Breast epithelium (tissue), 4 donors: ENCODE results near the gene VWF. TPM values are rescaled to one million over a fixed set of nuclear protein-coding genes. Genes with fewer than 3 reads are reported as not detected.

Source experiments
- DNase-seq, 2 donors: peaks; one replicate each; pipeline ENCODE4 v3.0.0-alpha.2; 2019; ENCODE audit warnings: low spot score in 2 of 2
- H3K27ac ChIP-seq, 2 donors: fragments of 200-600 bp; sonication (generic) in 1 of 2; one replicate each; pipeline ENCODE4 v1.5.1; 2016 to 2019; ENCODE audit warnings: mild to moderate bottlenecking in 1 of 2
- H3K27me3 ChIP-seq, 2 donors: fragments of 200-600 bp; sonication (generic) in 1 of 2; one replicate each; pipeline versions ENCODE4 v1.5.1 to v1.6.0; 2017 to 2019; ENCODE audit warnings: control low read depth in 1 of 2, mild to moderate bottlenecking in 1 of 2
- H3K36me3 ChIP-seq: fragments of 200-600 bp; one replicate; pipeline ENCODE4 v1.5.1; 2019
- H3K4me1 ChIP-seq, 2 donors: fragments of 200-600 bp; sonication (generic); one replicate each; pipeline ENCODE4 v1.5.1; 2016 to 2019; ENCODE audit warnings: control low read depth in 1 of 2
- H3K4me3 ChIP-seq, 3 donors: fragments of 200-600 bp; sonication (generic); 1 replicate in 2 of 3; 2 replicates in 1 of 3; pipeline ENCODE4 v1.5.1; 2016 to 2019; ENCODE audit warnings: mild to moderate bottlenecking in 3 of 3, moderate library complexity in 2 of 3
- H3K9me3 ChIP-seq, 2 donors: fragments of 200-600 bp; sonication (generic) in 1 of 2; one replicate each; pipeline ENCODE4 v1.5.1; 2016 to 2019; ENCODE audit warnings: control low read depth in 1 of 2
- POLR2A ChIP-seq: fragments of 450-650 bp; IDR thresholded peaks from one replicate; pipeline ENCODE4 v1.6.1; 2016; ENCODE audit warnings: antibody characterized with exemption, mild to moderate bottlenecking, moderate library complexity
- POLR2AphosphoS5 ChIP-seq, 3 donors: sonication (generic); formaldehyde crosslinking; IDR thresholded peaks; one replicate each; pipeline ENCODE4 v1.6.1; 2017; ENCODE audit warnings: antibody characterized with exemption in 3 of 3
- intact Hi-C: fragments of 100-400 bp; cut with DNase I; formaldehyde crosslinking; loops from one replicate; pipeline ENCODE4 v1.15.1; 2023; ENCODE audit warnings: low total_unique reads
- total RNA-seq, 3 donors: library from RNA; depleted of rRNA; stranded (reverse); fragments of >200 nt; gene quantifications; one replicate each; pipeline ENCODE4 v1.1.0, GENCODE V29; 2016
- TF ChIP-seq, protein P1 (sequence below), 3 donors: fragments of 450-650 bp; IDR thresholded peaks; one replicate each; pipeline ENCODE4 v1.5.1; 2016 to 2017; ENCODE audit warnings: antibody characterized with exemption in 3 of 3, mild to moderate bottlenecking in 3 of 3, moderate library complexity in 3 of 3

Gene VWF
- total RNA-seq, 3 donors from 2014 or later: 60.3 to 267 (median 117) TPM

DNA sequence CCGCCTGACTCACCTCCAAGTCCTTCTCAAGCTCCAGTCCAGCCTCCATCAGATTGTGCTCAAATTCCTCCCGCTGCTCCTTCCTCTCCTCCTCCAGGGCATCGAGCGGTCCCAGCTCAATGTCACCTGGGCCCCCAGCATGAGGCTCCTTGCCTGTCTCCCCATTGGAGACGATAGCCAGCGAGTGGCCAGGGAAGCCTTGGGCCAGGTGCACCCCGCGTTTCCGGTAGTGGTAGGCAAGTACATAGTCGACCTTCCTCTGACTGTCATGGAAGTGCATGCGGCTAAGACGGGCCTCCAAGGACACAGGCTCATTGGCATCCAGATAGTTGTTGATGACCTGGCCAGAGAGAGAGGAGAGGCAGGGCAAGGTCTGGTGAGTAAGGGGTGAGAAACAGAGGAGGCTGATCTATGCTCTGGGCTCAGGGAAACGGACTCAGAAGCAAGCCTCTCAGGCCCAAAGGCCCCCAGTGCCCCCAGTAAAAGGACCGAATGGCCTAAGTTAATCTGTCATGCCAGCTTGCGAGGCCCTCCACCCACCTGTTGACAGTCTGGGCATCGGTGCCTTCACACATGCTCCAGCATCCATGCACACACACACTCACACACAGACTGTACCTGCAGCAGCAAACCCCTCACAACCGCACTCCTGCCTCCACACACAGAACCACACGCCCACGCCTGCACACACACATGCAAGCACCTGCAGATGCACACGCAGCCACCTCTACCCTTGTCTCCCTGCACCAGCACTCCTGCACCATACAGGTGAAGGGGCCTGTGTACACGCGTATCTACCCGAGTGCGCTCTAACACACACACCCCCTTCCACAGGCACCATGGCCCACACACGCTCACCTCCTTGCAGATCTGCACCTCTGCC, 203.2 kb downstream of the VWF start:
- TF ChIP-seq POLR2A (no peak), POLR2AphosphoS5 (IDR thresholded peaks at IDR 0.05) (no peak)
- TF ChIP-seq, protein P1, sequence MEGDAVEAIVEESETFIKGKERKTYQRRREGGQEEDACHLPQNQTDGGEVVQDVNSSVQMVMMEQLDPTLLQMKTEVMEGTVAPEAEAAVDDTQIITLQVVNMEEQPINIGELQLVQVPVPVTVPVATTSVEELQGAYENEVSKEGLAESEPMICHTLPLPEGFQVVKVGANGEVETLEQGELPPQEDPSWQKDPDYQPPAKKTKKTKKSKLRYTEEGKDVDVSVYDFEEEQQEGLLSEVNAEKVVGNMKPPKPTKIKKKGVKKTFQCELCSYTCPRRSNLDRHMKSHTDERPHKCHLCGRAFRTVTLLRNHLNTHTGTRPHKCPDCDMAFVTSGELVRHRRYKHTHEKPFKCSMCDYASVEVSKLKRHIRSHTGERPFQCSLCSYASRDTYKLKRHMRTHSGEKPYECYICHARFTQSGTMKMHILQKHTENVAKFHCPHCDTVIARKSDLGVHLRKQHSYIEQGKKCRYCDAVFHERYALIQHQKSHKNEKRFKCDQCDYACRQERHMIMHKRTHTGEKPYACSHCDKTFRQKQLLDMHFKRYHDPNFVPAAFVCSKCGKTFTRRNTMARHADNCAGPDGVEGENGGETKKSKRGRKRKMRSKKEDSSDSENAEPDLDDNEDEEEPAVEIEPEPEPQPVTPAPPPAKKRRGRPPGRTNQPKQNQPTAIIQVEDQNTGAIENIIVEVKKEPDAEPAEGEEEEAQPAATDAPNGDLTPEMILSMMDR (IDR thresholded peaks at IDR 0.05): no peak
- no peaks in the 10 kb centered on the region for H3K27me3 ChIP-seq
- no peaks in the 10 kb centered on the region for H3K4me1 ChIP-seq
- no peak overlapping the region for H3K4me3 ChIP-seq
- intact Hi-C loops: no loop called here
- H3K27ac ChIP-seq: no peak overlapping the region
- H3K9me3 ChIP-seq: no peaks in the 10 kb centered on the region
- no peaks in the 10 kb centered on the region for H3K36me3 ChIP-seq
- DNase-seq: no peak

DNA sequence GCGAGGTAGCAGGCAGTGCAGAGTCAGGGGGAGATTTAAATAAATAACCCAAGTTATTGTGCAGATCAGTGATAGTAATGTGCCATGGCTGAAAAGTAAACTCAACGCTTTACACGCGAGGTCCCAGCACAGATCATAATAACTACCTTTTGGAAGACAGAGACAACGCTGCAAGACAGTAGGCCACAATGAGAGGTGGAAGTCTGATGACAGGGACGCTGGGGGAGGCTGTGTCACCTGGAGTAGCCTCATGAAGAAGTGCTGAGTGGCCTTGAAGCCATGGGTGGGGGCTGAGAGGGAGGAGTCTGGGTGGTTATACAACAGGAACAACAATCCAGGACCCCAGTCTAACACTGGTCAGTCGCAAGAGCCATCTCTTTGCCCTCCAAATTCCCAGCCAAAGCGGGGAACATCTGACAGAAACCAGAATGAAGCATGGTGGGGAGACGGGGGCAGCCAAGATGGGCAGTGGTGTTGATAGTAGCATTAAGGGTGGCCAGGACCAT, 207.6 kb downstream of the VWF start:
- H3K36me3 ChIP-seq: no peaks in the 10 kb centered on the region
- no peak for DNase-seq
- H3K9me3 ChIP-seq: no peaks in the 10 kb centered on the region
- no peaks in the 10 kb centered on the region for H3K27me3 ChIP-seq
- H3K4me3 ChIP-seq: no peak overlapping the region
- intact Hi-C loops: no loop called here
- H3K27ac ChIP-seq: no peak overlapping the region
- no peaks in the 10 kb centered on the region for H3K4me1 ChIP-seq
- TF ChIP-seq POLR2A (no peak), POLR2AphosphoS5 (IDR thresholded peaks at IDR 0.05) (no peak)
- TF ChIP-seq, protein P1 (IDR thresholded peaks at IDR 0.05): no peak

DNA sequence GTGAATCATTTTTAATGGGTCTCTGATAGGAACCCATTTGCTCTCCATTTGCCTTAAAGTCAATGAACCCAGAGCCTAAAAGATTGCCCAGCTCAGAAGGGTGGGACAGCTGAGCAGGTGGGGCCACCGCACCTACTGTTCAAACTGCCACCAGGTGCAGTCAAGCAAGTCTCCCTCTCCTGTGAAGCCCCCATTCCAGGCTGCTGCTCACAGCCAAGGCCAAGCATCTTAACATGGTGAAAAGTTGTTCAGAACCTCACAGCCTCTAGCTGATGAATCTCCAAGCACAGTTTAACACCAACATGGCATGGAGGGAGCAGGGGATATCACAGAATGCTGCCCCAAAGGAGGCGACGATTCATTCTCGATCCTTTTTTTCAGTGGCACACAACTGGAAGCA, 209.0 kb downstream of the VWF start:
- H3K9me3 ChIP-seq: no peaks in the 10 kb centered on the region
- intact Hi-C loops: no loop called here

DNA sequence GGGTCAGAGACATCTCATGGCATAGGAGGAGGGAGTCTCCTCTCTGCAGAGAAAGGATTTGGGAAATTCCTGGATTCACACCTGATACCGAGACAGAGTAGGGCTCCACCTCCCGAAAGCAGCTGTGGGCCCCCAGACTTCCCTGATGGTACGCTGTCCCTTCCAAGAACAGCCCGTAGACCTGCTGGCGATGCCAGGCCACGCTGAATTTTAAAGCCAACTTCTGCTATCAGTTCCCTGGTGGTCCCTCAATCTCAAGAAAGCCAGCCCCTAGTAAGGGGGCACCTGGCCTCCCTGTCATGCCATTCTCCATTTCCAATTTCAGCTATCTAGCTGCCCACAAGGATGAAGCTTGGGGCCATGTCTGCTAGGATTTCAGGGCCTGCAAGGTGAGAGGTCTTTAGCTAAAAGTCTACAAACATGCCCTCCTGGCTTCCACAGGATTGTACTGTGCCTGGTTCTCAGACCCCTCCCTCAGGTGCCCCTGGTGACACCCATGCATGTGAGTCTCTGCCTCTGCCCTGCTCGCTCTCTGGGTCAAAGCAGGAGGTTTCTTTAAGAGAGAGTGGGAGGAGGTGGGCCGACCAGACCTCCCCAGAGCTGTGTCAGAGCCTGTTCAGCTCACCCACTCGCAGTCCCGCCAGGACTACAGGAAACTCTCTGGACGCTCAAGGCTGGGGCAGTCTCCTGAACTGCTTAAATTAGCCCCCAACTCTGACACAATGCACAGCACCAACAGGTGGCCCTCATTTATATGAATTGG, 209.9 kb downstream of the VWF start:
- H3K4me1 ChIP-seq: no peaks in the 10 kb centered on the region
- no peak overlapping the region for H3K27ac ChIP-seq
- DNase-seq: no peak
- intact Hi-C loops: no loop called here
- TF ChIP-seq POLR2AphosphoS5 (IDR thresholded peaks at IDR 0.05): no peak
- no peak for TF ChIP-seq POLR2A
- TF ChIP-seq, protein P1 (IDR thresholded peaks at IDR 0.05): no peak
- H3K9me3 ChIP-seq: no peaks in the 10 kb centered on the region
- H3K27me3 ChIP-seq: no peaks in the 10 kb centered on the region
- H3K36me3 ChIP-seq: no peaks in the 10 kb centered on the region
- no peak overlapping the region for H3K4me3 ChIP-seq

More for the DNA sequence above, 209.0 kb downstream of the VWF start:
- DNase-seq: no peak
- Histone ChIP-seq H3K27ac (no peak overlapping the region), H3K4me3 (no peak overlapping the region), H3K4me1 (no peaks in the 10 kb centered on the region), H3K27me3 (no peaks in the 10 kb centered on the region), H3K36me3 (no peaks in the 10 kb centered on the region)
- TF ChIP-seq, protein P1 (IDR thresholded peaks at IDR 0.05): no peak
- TF ChIP-seq POLR2A: no peak
- TF ChIP-seq POLR2AphosphoS5 (IDR thresholded peaks at IDR 0.05): no peak

DNA sequence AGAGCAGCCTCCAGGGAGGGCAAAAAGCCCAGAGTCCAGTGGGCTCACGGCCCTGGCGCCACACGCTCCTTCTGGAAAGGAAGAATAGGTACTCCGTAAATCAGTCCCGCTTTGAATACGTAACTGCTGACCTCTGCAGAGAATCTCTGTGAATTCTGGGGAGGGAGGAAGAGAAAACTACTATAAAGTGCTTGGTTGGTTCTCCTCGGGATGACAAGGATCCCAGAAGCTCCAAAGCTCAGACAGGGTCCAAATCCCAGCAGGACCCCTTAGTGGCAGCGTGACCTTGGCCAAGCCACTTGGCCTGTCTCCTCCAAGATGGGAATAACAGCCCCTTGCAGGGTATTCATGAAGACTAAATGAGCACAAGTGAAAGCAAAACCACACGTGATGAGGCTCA, 211.1 kb downstream of the VWF start:
- Histone ChIP-seq H3K4me1 (no peaks in the 10 kb centered on the region), H3K27me3 (no peaks in the 10 kb centered on the region), H3K27ac (no peak overlapping the region), H3K4me3 (no peak overlapping the region), H3K36me3 (no peaks in the 10 kb centered on the region), H3K9me3 (no peaks in the 10 kb centered on the region)
- intact Hi-C loops: no loop called here
- DNase-seq: no peak
- TF ChIP-seq POLR2A: no peak
- TF ChIP-seq, protein P1 (IDR thresholded peaks at IDR 0.05): no peak
